K562 (cell line): ENCODE results near the gene TGFBR2.

ENCODE experiments used
- CBX8 ChIP-seq: fragments of 200-600 bp; sonication (generic); IDR thresholded peaks from 2 replicates; pipeline ENCODE4 v1.6.1; 2012; ENCODE audit warnings: borderline replicate concordance, mixed run types, low read depth, mild to moderate bottlenecking, moderate library complexity, mixed read lengths, low read length, control low read depth, inconsistent platforms; ENCODE audit not compliant: poor library complexity, severe bottlenecking; ENCODE audit errors: extremely low read depth
- LARP7 ChIP-seq: fragments of 450-650 bp; IDR thresholded peaks from 2 replicates; pipeline ENCODE4 v1.6.1; 2016
- POLR2AphosphoS5 ChIP-seq: IDR thresholded peaks from 2 replicates; pipeline ENCODE4 v1.6.1; 2011; ENCODE audit warnings: mild to moderate bottlenecking, low read depth, low read length, moderate library complexity; ENCODE audit not compliant: control insufficient read depth, insufficient read depth
- SREBF2 ChIP-seq: sonication (generic); formaldehyde crosslinking; IDR thresholded peaks from 2 replicates; pipeline ENCODE4 v1.4.0; 2020; ENCODE audit warnings: mild to moderate bottlenecking, missing genetic modification reagents
- ZNF121 ChIP-seq: sonication (generic); formaldehyde crosslinking; conservative IDR thresholded peaks from 2 replicates; pipeline ENCODE4 v1.8.0; 2022; ENCODE audit warnings: missing genetic modification reagents
- ZNF263 ChIP-seq: sonication (generic); formaldehyde crosslinking; IDR thresholded peaks from 2 replicates; pipeline ENCODE4 v1.8.0; 2022; ENCODE audit warnings: mild to moderate bottlenecking, missing genetic modification reagents, borderline replicate concordance
- ZNF311 ChIP-seq: fragments of 250-450 bp; sonication (Bioruptor Pico); IDR thresholded peaks from 2 replicates; pipeline ENCODE4 v1.4.0; 2020; ENCODE audit warnings: mild to moderate bottlenecking, moderate library complexity
- ZNF589 ChIP-seq: fragments of 200-800 bp; sonication (Bioruptor generic); IDR thresholded peaks from 2 replicates; pipeline ENCODE4 v1.6.1; 2016; ENCODE audit warnings: low read depth, missing genetic modification characterization, missing compliant biosample characterization
- TF ChIP-seq, protein P1 (sequence below), 2 experiments: fragments of 450-650 bp; formaldehyde crosslinking in 1 of 2; IDR thresholded peaks; 2 replicates each; pipeline versions ENCODE4 v1.4.0 to v1.6.1; 2014 to 2020; ENCODE audit warnings: mild to moderate bottlenecking in 2 of 2, borderline replicate concordance in 1 of 2, low read depth in 1 of 2
- TF ChIP-seq, protein P2 (sequence below): fragments of 250-450 bp; sonication (Bioruptor Pico); IDR thresholded peaks from 2 replicates; pipeline ENCODE4 v1.5.0; 2021; ENCODE audit warnings: mild to moderate bottlenecking, borderline replicate concordance
- TF ChIP-seq, protein P3 (sequence below): fragments of 250-450 bp; sonication (Bioruptor Pico); IDR thresholded peaks from 2 replicates; pipeline ENCODE4 v1.4.0; 2020; ENCODE audit warnings: mild to moderate bottlenecking

DNA sequence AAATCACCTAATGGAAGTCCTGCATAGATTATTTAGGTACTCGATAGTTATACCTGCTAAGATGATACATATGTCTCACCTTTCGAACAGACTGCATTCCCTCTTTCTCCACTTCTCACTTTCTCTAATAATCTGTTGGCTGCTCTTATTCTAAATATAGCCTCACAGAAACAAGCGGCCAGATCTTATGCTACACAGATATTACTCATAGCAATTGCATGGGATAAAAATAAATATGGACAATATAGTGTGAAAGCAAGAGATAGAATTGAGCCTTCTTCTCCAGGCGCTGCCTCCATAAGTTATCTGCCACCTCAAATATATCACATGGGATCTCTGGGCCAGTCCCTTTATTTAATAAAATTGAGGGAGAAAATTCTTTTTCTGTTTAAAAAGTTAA lies 29.5 kb upstream of the TGFBR2 start:
- TF ChIP-seq SREBF2 (CRISPR knock-in tag) (no peak), ZNF311 (CRISPR knock-in tag) (no peak), ZNF589 (CRISPR knock-in tag) (no peak), LARP7 (no peak), ZNF121 (no peak), ZNF263 (no peak), POLR2AphosphoS5 (no peak), CBX8 (no peak)
- TF ChIP-seq, protein P1, sequence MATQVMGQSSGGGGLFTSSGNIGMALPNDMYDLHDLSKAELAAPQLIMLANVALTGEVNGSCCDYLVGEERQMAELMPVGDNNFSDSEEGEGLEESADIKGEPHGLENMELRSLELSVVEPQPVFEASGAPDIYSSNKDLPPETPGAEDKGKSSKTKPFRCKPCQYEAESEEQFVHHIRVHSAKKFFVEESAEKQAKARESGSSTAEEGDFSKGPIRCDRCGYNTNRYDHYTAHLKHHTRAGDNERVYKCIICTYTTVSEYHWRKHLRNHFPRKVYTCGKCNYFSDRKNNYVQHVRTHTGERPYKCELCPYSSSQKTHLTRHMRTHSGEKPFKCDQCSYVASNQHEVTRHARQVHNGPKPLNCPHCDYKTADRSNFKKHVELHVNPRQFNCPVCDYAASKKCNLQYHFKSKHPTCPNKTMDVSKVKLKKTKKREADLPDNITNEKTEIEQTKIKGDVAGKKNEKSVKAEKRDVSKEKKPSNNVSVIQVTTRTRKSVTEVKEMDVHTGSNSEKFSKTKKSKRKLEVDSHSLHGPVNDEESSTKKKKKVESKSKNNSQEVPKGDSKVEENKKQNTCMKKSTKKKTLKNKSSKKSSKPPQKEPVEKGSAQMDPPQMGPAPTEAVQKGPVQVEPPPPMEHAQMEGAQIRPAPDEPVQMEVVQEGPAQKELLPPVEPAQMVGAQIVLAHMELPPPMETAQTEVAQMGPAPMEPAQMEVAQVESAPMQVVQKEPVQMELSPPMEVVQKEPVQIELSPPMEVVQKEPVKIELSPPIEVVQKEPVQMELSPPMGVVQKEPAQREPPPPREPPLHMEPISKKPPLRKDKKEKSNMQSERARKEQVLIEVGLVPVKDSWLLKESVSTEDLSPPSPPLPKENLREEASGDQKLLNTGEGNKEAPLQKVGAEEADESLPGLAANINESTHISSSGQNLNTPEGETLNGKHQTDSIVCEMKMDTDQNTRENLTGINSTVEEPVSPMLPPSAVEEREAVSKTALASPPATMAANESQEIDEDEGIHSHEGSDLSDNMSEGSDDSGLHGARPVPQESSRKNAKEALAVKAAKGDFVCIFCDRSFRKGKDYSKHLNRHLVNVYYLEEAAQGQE (IDR thresholded peaks at IDR 0.05; ENCODE audit: borderline replicate concordance): no peak
- TF ChIP-seq, protein P1 (CRISPR knock-in tag; IDR thresholded peaks at IDR 0.05; ENCODE audit: low read depth): no peak
- TF ChIP-seq, protein P2, sequence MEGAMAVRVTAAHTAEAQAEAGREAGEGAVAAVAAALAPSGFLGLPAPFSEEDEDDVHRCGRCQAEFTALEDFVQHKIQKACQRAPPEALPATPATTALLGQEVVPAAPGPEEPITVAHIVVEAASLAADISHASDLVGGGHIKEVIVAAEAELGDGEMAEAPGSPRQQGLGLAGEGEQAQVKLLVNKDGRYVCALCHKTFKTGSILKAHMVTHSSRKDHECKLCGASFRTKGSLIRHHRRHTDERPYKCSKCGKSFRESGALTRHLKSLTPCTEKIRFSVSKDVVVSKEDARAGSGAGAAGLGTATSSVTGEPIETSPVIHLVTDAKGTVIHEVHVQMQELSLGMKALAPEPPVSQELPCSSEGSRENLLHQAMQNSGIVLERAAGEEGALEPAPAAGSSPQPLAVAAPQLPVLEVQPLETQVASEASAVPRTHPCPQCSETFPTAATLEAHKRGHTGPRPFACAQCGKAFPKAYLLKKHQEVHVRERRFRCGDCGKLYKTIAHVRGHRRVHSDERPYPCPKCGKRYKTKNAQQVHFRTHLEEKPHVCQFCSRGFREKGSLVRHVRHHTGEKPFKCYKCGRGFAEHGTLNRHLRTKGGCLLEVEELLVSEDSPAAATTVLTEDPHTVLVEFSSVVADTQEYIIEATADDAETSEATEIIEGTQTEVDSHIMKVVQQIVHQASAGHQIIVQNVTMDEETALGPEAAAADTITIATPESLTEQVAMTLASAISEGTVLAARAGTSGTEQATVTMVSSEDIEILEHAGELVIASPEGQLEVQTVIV (CRISPR knock-in tag): no peak
- TF ChIP-seq, protein P3, sequence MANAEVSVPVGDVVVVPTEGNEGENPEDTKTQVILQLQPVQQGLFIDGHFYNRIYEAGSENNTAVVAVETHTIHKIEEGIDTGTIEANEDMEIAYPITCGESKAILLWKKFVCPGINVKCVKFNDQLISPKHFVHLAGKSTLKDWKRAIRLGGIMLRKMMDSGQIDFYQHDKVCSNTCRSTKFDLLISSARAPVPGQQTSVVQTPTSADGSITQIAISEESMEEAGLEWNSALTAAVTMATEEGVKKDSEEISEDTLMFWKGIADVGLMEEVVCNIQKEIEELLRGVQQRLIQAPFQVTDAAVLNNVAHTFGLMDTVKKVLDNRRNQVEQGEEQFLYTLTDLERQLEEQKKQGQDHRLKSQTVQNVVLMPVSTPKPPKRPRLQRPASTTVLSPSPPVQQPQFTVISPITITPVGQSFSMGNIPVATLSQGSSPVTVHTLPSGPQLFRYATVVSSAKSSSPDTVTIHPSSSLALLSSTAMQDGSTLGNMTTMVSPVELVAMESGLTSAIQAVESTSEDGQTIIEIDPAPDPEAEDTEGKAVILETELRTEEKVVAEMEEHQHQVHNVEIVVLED (CRISPR knock-in tag): no peak
